ENCODE data around the gene DPAGT1. TPM values are rescaled to one million over a fixed set of nuclear protein-coding genes. Genes with fewer than 3 reads are reported as not detected.

DPAGT1 gene
- total RNA-seq, 1 experiment from 2014 or later, result 41.1 TPM

- BruUV-seq (replicated peaks), result no TSS peak
- peaks cover 9% of the 10 kb centered on the region; the same call in 1 of the 2 replicates for H3K36me3 ChIP-seq (ENCODE audit: low read depth)
Observed at GRCh38 chr11:119114351-119114750, 12.7 kb upstream of the DPAGT1 start.

GRCh38 chr11:119113716-119114115 lies 12.1 kb upstream of the DPAGT1 start:
- Histone ChIP-seq H2AFZ (no peak overlapping the region), H4K20me1 (ENCODE audit: insufficient read depth) (no peaks in the 10 kb centered on the region), H3K4me2 (no peak overlapping the region), H3K4me3 (no peak overlapping the region), H3K36me3 (ENCODE audit: low read depth) (peaks cover 9% of the 10 kb centered on the region; the same call in 1 of the 2 replicates), H3K79me2 (ENCODE audit: low read depth) (peaks cover 15% of the 10 kb centered on the region), H3F3A (ENCODE audit: insufficient read depth, low read depth) (peaks cover 8% of the 10 kb centered on the region), H3K27me3 (ENCODE audit: insufficient read depth, low read depth) (no peaks in the 10 kb centered on the region), H3K4me1 (replicated peaks; ENCODE audit: insufficient read depth) (peaks cover 8% of the 10 kb centered on the region), H3K27ac (no peak overlapping the region), H3K9me2 (ENCODE audit: insufficient read depth) (no peaks in the 10 kb centered on the region), H3K9me3 (ENCODE audit: insufficient read depth, low read depth) (no peaks in the 10 kb centered on the region)
- BruUV-seq (replicated peaks), result no TSS peak
- DNase-seq, result no peak
- intact Hi-C loops (cut with micrococcal nuclease; ENCODE audit: unreplicated experiment), result no loop called here
- TF ChIP-seq CTCF (conservative IDR thresholded peaks at IDR 0.05) (no peak), EZH2 (IDR thresholded peaks at IDR 0.05; ENCODE audit: low read depth) (no peak)
- POLR2A ChIA-PET (ENCODE audit: unreplicated experiment), result no interaction called here
- CTCF ChIA-PET, result no interaction called here

More at GRCh38 chr11:119114351-119114750, 12.7 kb upstream of the DPAGT1 start:
- Histone ChIP-seq H3K27me3 (ENCODE audit: insufficient read depth, low read depth) (no peaks in the 10 kb centered on the region), H3K79me2 (ENCODE audit: low read depth) (peaks cover 8% of the 10 kb centered on the region), H3K4me2 (no peak overlapping the region), H3K27ac (no peak overlapping the region), H2AFZ (no peak overlapping the region), H3K9me3 (ENCODE audit: insufficient read depth, low read depth) (no peaks in the 10 kb centered on the region), H3F3A (ENCODE audit: insufficient read depth, low read depth) (peaks cover 13% of the 10 kb centered on the region; the same call in 1 of the 2 replicates), H3K4me3 (no peak overlapping the region), H4K20me1 (ENCODE audit: insufficient read depth) (no peaks in the 10 kb centered on the region), H3K9me2 (ENCODE audit: insufficient read depth) (no peaks in the 10 kb centered on the region), H3K4me1 (replicated peaks; ENCODE audit: insufficient read depth) (peaks cover 2% of the 10 kb centered on the region)
- POLR2A ChIA-PET (ENCODE audit: unreplicated experiment), result no interaction called here
- CTCF ChIA-PET, result no interaction called here
- DNase-seq, result no peak
- TF ChIP-seq CTCF (conservative IDR thresholded peaks at IDR 0.05) (no peak), EZH2 (IDR thresholded peaks at IDR 0.05; ENCODE audit: low read depth) (no peak)
- intact Hi-C loops (cut with micrococcal nuclease; ENCODE audit: unreplicated experiment), result no loop called here

- no peak for DNase-seq
- ChIA-PET POLR2A (ENCODE audit: unreplicated experiment) (interaction anchor here (0.6 kb wide), 1 partner anchor 18 kb away, joined by 5 read pairs; no protein-coding TSS in a partner anchor), CTCF (no interaction called here)
- Histone ChIP-seq H3K36me3 (ENCODE audit: low read depth) (peaks cover 9% of the 10 kb centered on the region; the same call in 1 of the 2 replicates), H3K4me2 (no peak overlapping the region), H4K20me1 (ENCODE audit: insufficient read depth) (no peaks in the 10 kb centered on the region), H2AFZ (no peak overlapping the region), H3K4me1 (replicated peaks; ENCODE audit: insufficient read depth) (peaks cover 13% of the 10 kb centered on the region), H3K9me2 (ENCODE audit: insufficient read depth) (no peaks in the 10 kb centered on the region), H3K79me2 (ENCODE audit: low read depth) (peaks cover 16% of the 10 kb centered on the region), H3K27me3 (ENCODE audit: insufficient read depth, low read depth) (no peaks in the 10 kb centered on the region), H3K27ac (no peak overlapping the region), H3F3A (ENCODE audit: insufficient read depth, low read depth) (peaks cover 11% of the 10 kb centered on the region), H3K9me3 (ENCODE audit: insufficient read depth, low read depth) (no peaks in the 10 kb centered on the region), H3K4me3 (no peak overlapping the region)
- TF ChIP-seq CTCF (conservative IDR thresholded peaks at IDR 0.05) (no peak), EZH2 (IDR thresholded peaks at IDR 0.05; ENCODE audit: low read depth) (no peak)
- intact Hi-C loops (cut with micrococcal nuclease; ENCODE audit: unreplicated experiment), result no loop called here
- no TSS peak for BruUV-seq (replicated peaks)
Observed at GRCh38 chr11:119112314-119113020, 10.8 kb upstream of the DPAGT1 start.

Data from PC-9 (cell line).